ENCODE data around the gene SCNM1.

SCNM1 gene

DNA sequence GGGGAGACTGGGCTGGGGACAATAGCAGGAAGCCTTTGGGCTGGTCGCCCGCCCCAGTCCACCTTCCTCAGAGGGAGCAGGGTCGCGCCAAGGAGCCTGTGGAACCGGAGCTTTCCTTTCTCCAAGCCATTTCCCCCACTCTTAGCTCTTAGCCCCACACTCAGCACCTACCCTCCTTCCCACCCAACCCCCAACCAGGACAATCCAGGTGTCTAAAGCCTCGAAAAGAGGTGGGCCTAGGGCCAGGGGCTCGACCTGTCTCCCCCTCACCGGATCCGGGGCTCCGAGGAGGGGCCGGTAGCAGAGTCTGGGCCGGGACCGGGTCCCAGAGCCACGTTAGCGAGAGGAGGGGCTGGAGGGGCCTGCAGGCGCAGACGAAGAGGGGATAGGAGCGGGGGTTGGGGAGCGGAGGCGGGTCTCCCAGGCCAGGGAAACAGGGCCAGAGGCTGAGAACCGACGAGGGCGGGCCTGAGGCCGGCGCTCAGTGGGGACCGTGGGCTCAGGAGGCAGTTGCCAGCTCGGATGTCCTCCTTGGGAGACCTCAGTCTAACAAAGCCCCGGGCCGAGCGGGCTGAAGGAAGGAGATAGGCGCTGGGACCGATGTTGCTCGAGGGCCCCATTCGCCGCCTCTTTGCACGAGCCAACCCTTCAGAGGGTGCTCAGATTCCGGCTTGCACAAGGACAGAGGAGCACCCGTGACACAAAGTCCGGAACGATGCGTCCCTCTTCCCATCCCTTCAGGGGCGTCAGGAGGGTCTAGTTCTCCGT, 20.5 kb upstream of the SCNM1 start:
- H3K27ac ChIP-seq (replicated peaks), result no peak overlapping the region
- TF ChIP-seq, protein P1, sequence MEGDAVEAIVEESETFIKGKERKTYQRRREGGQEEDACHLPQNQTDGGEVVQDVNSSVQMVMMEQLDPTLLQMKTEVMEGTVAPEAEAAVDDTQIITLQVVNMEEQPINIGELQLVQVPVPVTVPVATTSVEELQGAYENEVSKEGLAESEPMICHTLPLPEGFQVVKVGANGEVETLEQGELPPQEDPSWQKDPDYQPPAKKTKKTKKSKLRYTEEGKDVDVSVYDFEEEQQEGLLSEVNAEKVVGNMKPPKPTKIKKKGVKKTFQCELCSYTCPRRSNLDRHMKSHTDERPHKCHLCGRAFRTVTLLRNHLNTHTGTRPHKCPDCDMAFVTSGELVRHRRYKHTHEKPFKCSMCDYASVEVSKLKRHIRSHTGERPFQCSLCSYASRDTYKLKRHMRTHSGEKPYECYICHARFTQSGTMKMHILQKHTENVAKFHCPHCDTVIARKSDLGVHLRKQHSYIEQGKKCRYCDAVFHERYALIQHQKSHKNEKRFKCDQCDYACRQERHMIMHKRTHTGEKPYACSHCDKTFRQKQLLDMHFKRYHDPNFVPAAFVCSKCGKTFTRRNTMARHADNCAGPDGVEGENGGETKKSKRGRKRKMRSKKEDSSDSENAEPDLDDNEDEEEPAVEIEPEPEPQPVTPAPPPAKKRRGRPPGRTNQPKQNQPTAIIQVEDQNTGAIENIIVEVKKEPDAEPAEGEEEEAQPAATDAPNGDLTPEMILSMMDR (IDR thresholded peaks at IDR 0.05; ENCODE audit: insufficient read depth, low read length), result no peak
- TF ChIP-seq POLR2AphosphoS5 (IDR thresholded peaks at IDR 0.05; ENCODE audit: low read depth) (no peak), GABPA (IDR thresholded peaks at IDR 0.05; ENCODE audit: low read depth) (no peak), SPI1 (IDR thresholded peaks at IDR 0.05; ENCODE audit: borderline replicate concordance, low read depth) (no peak)
- TF ChIP-seq, protein P2, sequence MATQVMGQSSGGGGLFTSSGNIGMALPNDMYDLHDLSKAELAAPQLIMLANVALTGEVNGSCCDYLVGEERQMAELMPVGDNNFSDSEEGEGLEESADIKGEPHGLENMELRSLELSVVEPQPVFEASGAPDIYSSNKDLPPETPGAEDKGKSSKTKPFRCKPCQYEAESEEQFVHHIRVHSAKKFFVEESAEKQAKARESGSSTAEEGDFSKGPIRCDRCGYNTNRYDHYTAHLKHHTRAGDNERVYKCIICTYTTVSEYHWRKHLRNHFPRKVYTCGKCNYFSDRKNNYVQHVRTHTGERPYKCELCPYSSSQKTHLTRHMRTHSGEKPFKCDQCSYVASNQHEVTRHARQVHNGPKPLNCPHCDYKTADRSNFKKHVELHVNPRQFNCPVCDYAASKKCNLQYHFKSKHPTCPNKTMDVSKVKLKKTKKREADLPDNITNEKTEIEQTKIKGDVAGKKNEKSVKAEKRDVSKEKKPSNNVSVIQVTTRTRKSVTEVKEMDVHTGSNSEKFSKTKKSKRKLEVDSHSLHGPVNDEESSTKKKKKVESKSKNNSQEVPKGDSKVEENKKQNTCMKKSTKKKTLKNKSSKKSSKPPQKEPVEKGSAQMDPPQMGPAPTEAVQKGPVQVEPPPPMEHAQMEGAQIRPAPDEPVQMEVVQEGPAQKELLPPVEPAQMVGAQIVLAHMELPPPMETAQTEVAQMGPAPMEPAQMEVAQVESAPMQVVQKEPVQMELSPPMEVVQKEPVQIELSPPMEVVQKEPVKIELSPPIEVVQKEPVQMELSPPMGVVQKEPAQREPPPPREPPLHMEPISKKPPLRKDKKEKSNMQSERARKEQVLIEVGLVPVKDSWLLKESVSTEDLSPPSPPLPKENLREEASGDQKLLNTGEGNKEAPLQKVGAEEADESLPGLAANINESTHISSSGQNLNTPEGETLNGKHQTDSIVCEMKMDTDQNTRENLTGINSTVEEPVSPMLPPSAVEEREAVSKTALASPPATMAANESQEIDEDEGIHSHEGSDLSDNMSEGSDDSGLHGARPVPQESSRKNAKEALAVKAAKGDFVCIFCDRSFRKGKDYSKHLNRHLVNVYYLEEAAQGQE (IDR thresholded peaks at IDR 0.05; ENCODE audit: insufficient replicate concordance, low read depth), result no peak
- DNase-seq (ENCODE audit: low read depth in 1 of 2, low spot score in 1 of 2), result no peak
- peak overlapping the region; percentile 71 for H3K4me3 ChIP-seq (replicated peaks; ENCODE audit: insufficient read depth, low read length)
- H3K27me3 ChIP-seq (ENCODE audit: insufficient read depth, poor library complexity, severe bottlenecking), result peaks cover 16% of the 10 kb centered on the region

GRCh38 chr1:151146072-151146411, 19.9 kb upstream of the SCNM1 start:
- no peak for DNase-seq (ENCODE audit: low read depth in 1 of 2, low spot score in 1 of 2)
- Histone ChIP-seq H3K4me3 (replicated peaks; ENCODE audit: insufficient read depth, low read length) (peak overlapping the region; percentile 71), H3K27me3 (ENCODE audit: insufficient read depth, poor library complexity, severe bottlenecking) (peaks cover 16% of the 10 kb centered on the region), H3K27ac (replicated peaks) (no peak overlapping the region)
- TF ChIP-seq GABPA (IDR thresholded peaks at IDR 0.05; ENCODE audit: low read depth), result no peak
- no peak for TF ChIP-seq SPI1 (IDR thresholded peaks at IDR 0.05; ENCODE audit: borderline replicate concordance, low read depth)
- TF ChIP-seq, protein P1 (IDR thresholded peaks at IDR 0.05; ENCODE audit: insufficient read depth, low read length), result no peak
- TF ChIP-seq POLR2AphosphoS5 (IDR thresholded peaks at IDR 0.05; ENCODE audit: low read depth), result no peak
- TF ChIP-seq, protein P2 (IDR thresholded peaks at IDR 0.05; ENCODE audit: insufficient replicate concordance, low read depth), result no peak

DNA sequence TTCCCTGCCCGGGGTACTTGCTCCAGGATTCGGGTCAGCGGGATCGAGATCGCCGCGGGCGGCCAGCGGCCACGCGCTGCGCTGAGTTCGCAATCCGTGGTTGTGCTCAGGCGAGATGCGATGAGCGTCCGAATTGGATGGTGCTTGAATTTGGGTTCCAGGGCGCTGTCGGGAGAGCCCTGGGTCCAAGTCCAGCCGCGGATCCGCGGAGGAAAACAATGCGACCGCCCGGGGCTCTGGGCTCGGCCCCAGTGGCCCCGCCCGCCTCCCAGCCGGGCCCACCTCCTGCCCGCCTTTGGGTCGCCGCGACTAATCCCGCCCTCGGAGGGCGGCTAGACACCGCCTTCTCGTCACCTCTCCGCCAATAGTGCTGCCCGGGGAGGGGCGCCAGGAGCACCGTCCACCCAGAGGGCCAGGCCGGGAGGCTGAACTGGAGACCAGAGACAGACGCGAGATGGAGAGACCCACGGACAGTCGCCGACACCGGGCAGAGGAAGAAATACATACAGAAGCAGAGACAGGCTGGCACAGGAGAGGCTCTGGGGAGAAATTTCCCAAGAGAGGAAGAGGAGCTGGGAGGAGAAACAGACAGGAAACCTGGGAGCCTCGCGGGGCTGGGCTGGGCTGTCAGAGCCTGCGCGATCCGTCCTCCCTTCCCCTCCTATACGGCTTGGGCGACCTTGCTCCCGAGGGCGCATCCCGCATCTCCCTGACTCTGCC, 19.4 kb upstream of the SCNM1 start, which contains the start of gene SEMA6C:
SEMA6C (minus strand) TSS at position 220 of the 720 bp plus-strand sequence. CDS start 4,010 bp downstream, outside the sequence.
- Histone ChIP-seq H3K27me3 (ENCODE audit: insufficient read depth, poor library complexity, severe bottlenecking) (peaks cover 16% of the 10 kb centered on the region), H3K27ac (replicated peaks) (no peak within 1 kb of the TSS), H3K4me3 (replicated peaks; ENCODE audit: insufficient read depth, low read length) (peak within 1 kb of the TSS; percentile 71)
- TF ChIP-seq POLR2AphosphoS5 (IDR thresholded peaks at IDR 0.05; ENCODE audit: low read depth), result no peak
- TF ChIP-seq, protein P2 (IDR thresholded peaks at IDR 0.05; ENCODE audit: insufficient replicate concordance, low read depth), result no peak
- TF ChIP-seq SPI1 (IDR thresholded peaks at IDR 0.05; ENCODE audit: borderline replicate concordance, low read depth), result no peak
- TF ChIP-seq GABPA (IDR thresholded peaks at IDR 0.05; ENCODE audit: low read depth), result no peak
- TF ChIP-seq, protein P1 (IDR thresholded peaks at IDR 0.05; ENCODE audit: insufficient read depth, low read length), result no peak
- peak; percentile 49 to 82 for DNase-seq (ENCODE audit: low read depth in 1 of 2, low spot score in 1 of 2)

Data from HL-60 (cell line).